Cardiac atrium fibroblast (primary cell): ENCODE results near the gene UMPS. TPM values are rescaled to one million over a fixed set of nuclear protein-coding genes. Genes with fewer than 3 reads are reported as not detected.

ENCODE experiments used
- total RNA-seq: library from RNA; depleted of rRNA; stranded (reverse); fragments of >200 nt; gene quantifications from 2 replicates; pipeline ENCODE4 v1.2.3, GENCODE V29; 2015

UMPS gene
- 14.6 and 18.8 TPM in 2 replicates for total RNA-seq

DNA sequence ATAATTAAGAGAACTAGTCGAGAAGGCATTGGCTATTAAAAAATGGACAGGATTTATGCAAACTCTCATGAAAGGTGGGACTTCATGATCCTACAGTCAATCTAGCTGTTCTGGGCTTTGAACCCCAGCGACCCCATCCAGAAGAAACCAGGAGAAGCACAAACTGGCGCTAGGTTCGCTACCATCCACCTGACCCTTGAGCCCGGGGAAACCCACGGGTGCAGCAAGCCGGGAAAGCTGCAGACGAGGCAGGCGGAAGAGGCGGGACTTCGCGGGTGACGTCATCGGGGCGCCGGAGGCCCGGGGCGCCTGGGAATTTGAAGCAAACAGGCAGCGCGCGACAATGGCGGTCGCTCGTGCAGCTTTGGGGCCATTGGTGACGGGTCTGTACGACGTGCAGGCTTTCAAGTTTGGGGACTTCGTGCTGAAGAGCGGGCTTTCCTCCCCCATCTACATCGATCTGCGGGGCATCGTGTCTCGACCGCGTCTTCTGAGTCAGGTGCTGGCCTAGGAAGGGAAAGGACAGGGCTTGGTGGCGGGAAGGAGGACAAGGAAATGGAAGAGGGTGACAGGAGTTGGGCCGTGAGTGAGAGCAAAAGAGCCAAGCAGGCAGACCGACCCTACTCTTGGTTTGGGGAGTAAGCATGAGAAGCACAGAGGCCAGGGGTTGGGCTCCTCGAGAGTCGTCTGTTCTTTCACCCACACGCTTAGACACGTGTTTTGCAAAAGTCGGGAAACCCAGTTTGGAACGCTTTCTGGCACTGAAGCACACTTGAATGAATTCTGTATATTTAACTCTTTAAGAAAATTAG, at the start of gene UMPS:
UMPS (plus strand) TSS at position 324 of the 812 bp plus-strand sequence; CDS start at position 344, 20 bp downstream.

Other genes starting within 250 kb of the UMPS start
- 177 and 202 TPM in 2 replicates for gene ITGB5, start 156.9 kb downstream of the UMPS start, total RNA-seq
- gene MUC13, start 204.3 kb downstream of the UMPS start, total RNA-seq, result not detected in 2 replicates